MG63 (cell line): ENCODE measurements around the gene TGFBR3L. TPM values are rescaled to one million over a fixed set of nuclear protein-coding genes. Genes with fewer than 3 reads are reported as not detected.
"Not testable (repeated sequence)": the region's sequence is repeated elsewhere in the genome, so short reads cannot be mapped to it uniquely, and the experiment has no call there.

Experiments used
- DNase-seq: peaks from one replicate; pipeline ENCODE4 v3.0.0-alpha.2; 2020
- H3K27me3 ChIP-seq: fragments of 250-450 bp; sonication (Bioruptor Pico); 2 replicates; pipeline ENCODE4 v1.5.1; 2020; ENCODE audit warnings: mild to moderate bottlenecking, moderate library complexity
- H3K36me3 ChIP-seq: fragments of 250-450 bp; sonication (Bioruptor Pico); 2 replicates; pipeline ENCODE4 v1.5.1; 2020; ENCODE audit warnings: mild to moderate bottlenecking, moderate library complexity
- H3K4me3 ChIP-seq: fragments of 250-450 bp; sonication (Bioruptor Pico); 2 replicates; pipeline ENCODE4 v1.5.1; 2020; ENCODE audit warnings: mild to moderate bottlenecking, moderate library complexity
- H3K9me3 ChIP-seq: fragments of 250-450 bp; sonication (Bioruptor Pico); 2 replicates; pipeline ENCODE4 v1.5.1; 2020; ENCODE audit warnings: mild to moderate bottlenecking, moderate library complexity
- total RNA-seq: library from RNA; depleted of rRNA; stranded (reverse); fragments of >200 nt; shearing (Covaris generic); gene quantifications from 2 replicates; pipeline ENCODE4 v1.2.3, GENCODE V29; 2014; ENCODE audit warnings: low replicate concordance

TGFBR3L gene
- total RNA-seq, 1 experiment from 2014 or later = 0.46 TPM

DNA sequence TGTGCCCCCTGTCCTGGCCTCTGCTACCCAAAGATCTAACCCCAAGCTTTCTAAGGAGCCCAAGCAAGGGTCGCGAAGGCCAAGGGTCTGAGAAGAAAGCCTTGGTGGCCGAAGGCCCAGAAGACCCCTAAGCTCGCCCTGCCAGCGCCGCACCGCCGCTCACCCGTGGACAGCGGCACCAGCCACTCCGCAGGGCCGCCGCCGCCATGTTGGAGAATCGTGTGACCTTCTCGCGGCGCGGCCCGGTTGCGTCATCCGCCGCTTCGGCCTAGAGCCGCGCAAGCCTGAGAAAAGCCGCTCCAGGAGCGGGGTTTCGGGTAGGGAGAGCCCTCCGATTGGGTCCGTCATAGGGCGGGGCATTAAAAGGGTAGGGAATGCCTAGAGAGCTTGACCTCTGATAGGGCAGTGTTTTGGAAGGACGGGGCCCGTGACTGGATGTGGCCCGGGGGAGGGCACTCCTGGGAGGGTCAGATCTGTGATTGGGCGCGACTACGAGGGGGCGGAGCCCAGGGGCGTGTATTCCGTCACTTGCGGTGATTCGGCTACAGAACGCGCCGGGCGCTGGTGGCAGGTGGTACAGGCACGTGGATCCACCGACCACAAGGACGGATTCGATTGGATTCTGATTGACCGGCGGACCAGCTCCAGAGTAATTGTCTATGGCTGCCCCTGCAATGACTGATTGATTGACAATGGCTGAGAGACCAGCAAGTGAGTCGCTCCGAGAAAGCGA is 29.0 kb downstream of the TGFBR3L start, which contains the start of gene TIMM44:
Gene TIMM44 (minus strand): TSS at position 223 of the 733 bp plus-strand sequence. CDS start 15 bp downstream, at position 208.
- peaks cover 44% of the 10 kb centered on the region for H3K36me3 ChIP-seq
- peak; percentile 100 for DNase-seq
- peak within 1 kb of the TSS; percentile 98 for H3K4me3 ChIP-seq
- peaks cover 5% of the 10 kb centered on the region for H3K9me3 ChIP-seq
- H3K27me3 ChIP-seq = no peaks in the 10 kb centered on the region

GRCh38 chr19:7944177-7944761 is 29.6 kb downstream of the TGFBR3L start:
- peak overlapping the region; percentile 98 for H3K4me3 ChIP-seq
- peaks cover 38% of the 10 kb centered on the region for H3K36me3 ChIP-seq
- H3K27me3 ChIP-seq = no peaks in the 10 kb centered on the region
- H3K9me3 ChIP-seq = peaks cover 5% of the 10 kb centered on the region
- DNase-seq = peak; percentile 91

DNA sequence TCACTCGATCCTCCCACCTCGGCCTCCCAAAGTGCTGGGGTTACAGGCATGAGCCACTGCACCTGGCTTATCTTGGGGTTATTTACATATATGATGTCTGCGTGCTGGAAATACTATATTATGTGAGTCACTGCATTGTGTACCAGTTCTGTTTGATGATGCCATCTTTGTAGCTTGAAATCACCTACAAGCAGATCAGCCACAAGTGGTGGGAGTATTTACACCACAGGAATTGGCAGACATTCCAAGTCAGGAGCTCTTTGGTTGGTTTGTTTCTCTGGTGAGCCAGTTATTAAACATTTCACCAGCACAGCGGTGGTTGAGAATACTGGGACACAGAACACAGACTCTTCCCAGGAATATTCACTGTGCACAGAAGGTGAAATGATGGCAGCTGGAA is 33.3 kb downstream of the TGFBR3L start:
- no peak for DNase-seq
- peaks cover 7% of the 10 kb centered on the region for H3K36me3 ChIP-seq
- H3K9me3 ChIP-seq = peaks cover 5% of the 10 kb centered on the region
- H3K27me3 ChIP-seq = no peaks in the 10 kb centered on the region
- H3K4me3 ChIP-seq = no peak overlapping the region

DNA sequence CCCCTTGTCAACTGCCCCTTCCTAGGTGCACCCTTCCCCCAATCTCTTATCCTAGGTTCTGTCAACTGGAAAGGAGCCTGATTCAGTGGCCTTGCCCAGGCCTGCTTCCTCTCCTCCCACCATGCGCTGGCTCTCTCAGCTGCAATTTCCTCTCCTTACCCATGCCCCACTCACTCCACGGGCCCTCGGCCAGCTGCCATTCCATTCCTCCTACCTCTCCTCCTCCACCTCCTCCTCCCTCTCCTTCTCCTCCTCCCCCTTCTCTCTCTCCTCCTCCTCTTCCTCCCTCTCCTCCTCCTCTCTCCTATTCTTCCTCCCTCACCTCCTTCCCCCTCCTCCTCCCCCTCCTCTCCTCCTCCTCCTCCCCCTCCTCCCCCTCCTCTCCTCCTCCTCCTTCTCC is 38.4 kb downstream of the TGFBR3L start:
- Histone ChIP-seq H3K9me3 (peaks cover under 1% of the 10 kb centered on the region), H3K27me3 (no peaks in the 10 kb centered on the region), H3K36me3 (peaks cover 6% of the 10 kb centered on the region), H3K4me3 (no peak overlapping the region)
- peak; percentile 84 for DNase-seq

- Histone ChIP-seq H3K36me3 (peaks cover 9% of the 10 kb centered on the region), H3K9me3 (no peaks in the 10 kb centered on the region), H3K27me3 (no peaks in the 10 kb centered on the region), H3K4me3 (no peak overlapping the region)
- no peak for DNase-seq
Observed at GRCh38 chr19:7953576-7953975, 38.9 kb downstream of the TGFBR3L start.

DNA sequence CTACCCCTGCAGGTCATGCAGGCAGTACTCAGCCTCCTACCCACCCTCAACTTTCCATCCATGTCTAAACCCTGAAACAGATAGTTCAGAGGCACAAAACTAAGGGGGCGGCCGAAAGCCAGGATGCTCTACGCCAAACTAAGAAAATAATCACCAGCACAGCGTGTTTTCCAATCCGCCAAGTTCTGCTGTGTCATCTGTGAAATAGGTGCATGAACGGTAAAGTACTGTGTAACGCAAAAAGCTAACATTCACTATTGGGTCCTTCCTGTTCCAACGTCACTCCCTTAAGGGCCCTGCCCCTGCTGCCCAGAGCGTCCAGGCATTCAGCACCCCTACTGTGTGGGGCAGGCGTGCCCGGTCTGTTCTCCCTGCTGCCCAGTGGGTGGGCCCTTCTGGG is 41.1 kb downstream of the TGFBR3L start:
- peaks cover 27% of the 10 kb centered on the region for H3K36me3 ChIP-seq
- no peaks in the 10 kb centered on the region for H3K9me3 ChIP-seq
- no peak overlapping the region for H3K4me3 ChIP-seq
- DNase-seq = no peak
- H3K27me3 ChIP-seq = no peaks in the 10 kb centered on the region

DNA sequence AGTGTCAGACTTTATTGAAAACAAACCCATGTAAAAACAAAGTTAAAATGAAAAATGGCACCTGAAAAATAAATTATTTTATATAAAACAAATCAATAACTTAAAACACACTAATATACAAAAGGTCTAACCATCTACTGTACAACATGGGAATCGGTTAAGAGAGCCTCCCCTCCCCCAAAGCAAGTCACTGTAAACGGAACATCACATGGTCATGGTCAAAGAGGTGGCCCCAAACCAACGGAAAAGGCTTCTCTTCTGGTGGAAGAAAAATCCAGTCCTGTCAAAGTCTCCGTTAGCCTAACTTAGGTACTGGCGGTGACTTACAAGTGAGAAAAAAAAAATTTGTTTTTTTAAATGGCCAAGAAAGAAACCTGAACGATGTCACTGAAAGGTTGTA is 44.6 kb downstream of the TGFBR3L start:
- peaks cover 60% of the 10 kb centered on the region for H3K36me3 ChIP-seq
- no peaks in the 10 kb centered on the region for H3K27me3 ChIP-seq
- H3K4me3 ChIP-seq = no peak overlapping the region
- DNase-seq = no peak
- H3K9me3 ChIP-seq = no peaks in the 10 kb centered on the region

DNA sequence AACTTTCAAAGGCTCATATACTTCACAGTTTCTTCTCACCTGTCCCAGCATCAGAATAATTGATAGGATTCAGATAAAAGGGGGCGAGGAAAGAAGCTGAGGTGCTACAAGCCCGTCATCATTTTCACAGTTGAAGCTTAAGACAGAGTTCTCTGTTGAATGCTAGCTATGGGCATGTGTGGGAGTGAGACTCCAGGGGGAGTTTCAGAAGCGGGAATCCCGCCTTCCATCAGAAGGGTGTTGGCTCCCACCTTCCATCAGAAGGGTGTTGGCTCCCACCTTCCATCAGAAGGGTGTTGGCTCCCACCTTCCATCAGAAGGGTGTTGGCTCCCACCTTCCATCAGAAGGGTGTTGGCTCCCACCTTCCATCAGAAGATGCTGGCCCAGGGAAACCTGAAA is 46.5 kb downstream of the TGFBR3L start:
- not testable (repeated sequence) for H3K9me3 ChIP-seq, DNase-seq, H3K4me3 ChIP-seq, H3K27me3 ChIP-seq
- peaks cover 78% of the 10 kb centered on the region for H3K36me3 ChIP-seq

DNA sequence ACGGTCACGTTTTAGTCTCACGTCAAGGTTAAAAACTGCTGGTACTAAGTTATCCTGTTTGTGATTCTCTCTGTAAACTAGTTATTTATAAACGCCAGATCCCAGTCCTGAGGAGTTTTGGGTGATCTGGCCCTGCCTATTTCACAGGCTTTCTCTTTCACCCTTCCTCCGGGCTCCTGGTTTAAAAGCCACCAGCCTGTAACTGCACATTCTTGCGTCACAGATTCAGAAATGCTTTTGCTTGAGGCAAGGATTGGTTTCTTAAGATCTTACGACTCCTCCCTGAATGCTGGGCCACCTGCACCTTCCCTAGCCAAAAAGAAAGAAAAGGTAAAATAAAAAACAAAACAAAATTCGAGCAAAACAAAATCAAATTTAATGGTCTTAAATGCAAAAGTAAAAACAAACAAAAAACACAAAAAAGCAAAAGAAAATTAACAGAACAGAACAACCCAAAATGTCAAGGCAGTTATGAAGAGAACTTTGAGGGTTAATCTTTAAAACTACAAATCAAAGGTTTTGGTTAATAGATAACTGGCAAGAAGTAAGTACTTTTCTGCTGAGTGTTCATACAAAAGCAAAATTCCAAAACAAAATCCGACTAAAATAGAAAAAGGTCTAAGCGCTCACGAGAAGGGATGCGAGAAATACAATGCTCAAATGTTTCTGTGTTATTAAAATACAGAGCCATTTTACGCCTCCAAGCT is 47.4 kb downstream of the TGFBR3L start:
- DNase-seq = no peak
- no peaks in the 10 kb centered on the region for H3K9me3 ChIP-seq
- peaks cover 87% of the 10 kb centered on the region for H3K36me3 ChIP-seq
- no peak overlapping the region for H3K4me3 ChIP-seq
- H3K27me3 ChIP-seq = no peaks in the 10 kb centered on the region

DNA sequence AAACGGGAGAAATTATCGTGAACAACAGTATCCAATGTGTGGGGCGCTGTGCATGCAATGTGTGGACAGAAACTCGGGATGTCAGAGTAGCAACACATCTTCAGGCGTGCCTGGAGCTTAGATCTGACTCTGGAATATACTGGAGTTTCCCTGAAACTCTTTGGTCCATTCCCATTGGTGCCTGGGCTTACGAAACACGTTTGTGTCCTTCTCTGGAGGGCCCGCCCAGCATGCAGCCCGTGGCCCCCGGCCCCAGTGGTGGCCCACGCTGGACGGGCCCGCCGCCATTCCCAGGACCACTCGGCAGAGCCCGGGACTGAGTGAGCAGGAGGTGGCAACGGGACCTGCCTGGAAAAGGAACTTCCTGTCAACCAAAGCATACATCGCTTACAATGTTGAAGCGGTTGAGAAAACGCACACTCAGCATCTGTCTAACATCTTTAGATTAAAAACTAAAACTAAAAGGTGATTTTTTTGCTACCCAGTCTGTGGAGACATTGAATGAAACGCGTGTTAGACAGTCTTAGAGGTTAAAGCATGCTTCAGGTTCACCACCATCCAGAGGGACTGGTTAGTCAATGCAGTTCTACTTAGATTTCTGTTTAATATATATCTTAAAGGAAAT is 48.1 kb downstream of the TGFBR3L start:
- Histone ChIP-seq H3K9me3 (no peaks in the 10 kb centered on the region), H3K4me3 (no peak overlapping the region), H3K36me3 (peaks cover 91% of the 10 kb centered on the region), H3K27me3 (no peaks in the 10 kb centered on the region)
- no peak for DNase-seq

DNA sequence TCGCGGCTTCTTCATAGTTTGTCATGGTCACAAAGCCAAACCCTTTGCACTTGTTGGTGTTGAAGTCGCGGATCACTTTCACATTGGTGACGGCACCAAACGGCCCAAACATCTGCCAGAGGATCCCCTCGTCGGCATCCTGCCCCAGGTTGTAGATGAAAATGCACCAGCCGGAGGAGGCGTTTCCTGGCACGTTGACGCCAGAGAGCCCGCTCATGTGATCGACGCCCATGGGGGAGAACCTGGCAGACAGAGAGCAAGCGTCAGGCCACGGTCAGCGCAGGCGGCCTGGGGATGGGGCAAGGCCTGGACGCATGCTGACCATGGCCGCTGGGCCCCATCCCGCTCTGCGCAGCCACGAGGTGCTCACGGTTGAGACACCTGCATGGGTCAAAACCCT is 48.9 kb downstream of the TGFBR3L start:
- Histone ChIP-seq H3K36me3 (peaks cover 92% of the 10 kb centered on the region), H3K4me3 (no peak overlapping the region), H3K27me3 (no peaks in the 10 kb centered on the region), H3K9me3 (no peaks in the 10 kb centered on the region)
- no peak for DNase-seq

GRCh38 chr19:7965259-7965841 is 50.7 kb downstream of the TGFBR3L start:
- no peak for DNase-seq
- no peak overlapping the region for H3K4me3 ChIP-seq
- H3K27me3 ChIP-seq = no peaks in the 10 kb centered on the region
- H3K9me3 ChIP-seq = no peaks in the 10 kb centered on the region
- peaks cover 96% of the 10 kb centered on the region for H3K36me3 ChIP-seq

DNA sequence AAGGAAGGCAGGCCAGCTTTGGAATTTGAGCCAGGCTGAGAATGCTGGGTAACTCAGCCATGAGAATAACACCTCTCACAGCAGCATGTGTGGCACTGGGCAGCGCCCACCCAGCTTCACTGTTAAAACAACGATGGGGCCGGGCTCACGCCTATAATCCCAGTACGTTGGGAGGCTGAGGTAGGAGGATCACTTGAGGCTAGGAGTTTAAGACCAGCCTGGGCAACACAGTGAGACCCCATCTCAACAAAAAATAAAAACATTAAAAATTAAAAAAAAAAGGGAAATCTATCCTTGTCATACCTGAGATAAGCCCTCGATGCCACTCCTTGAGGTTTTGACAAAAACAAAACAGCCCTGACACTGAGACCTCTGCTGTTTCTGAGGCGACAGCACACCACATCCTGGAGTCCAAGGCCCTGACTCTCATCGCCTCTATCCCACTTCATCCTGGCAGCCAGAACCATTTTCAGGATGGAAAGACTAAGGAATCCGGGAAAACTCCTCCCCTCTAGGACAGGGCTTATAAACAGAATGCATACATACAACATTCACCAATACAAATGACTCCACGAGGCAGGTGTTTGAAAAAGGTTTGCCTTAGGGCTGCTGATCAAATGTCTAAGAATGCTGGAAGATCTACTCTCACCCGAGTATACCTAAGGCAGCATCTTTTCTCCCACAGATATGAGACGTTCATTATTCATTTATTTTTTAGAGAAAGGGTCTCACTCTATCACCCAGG is 51.5 kb downstream of the TGFBR3L start:
- Histone ChIP-seq H3K9me3 (no peaks in the 10 kb centered on the region), H3K27me3 (no peaks in the 10 kb centered on the region), H3K36me3 (peaks cover 96% of the 10 kb centered on the region), H3K4me3 (no peak overlapping the region)
- DNase-seq = no peak

DNA sequence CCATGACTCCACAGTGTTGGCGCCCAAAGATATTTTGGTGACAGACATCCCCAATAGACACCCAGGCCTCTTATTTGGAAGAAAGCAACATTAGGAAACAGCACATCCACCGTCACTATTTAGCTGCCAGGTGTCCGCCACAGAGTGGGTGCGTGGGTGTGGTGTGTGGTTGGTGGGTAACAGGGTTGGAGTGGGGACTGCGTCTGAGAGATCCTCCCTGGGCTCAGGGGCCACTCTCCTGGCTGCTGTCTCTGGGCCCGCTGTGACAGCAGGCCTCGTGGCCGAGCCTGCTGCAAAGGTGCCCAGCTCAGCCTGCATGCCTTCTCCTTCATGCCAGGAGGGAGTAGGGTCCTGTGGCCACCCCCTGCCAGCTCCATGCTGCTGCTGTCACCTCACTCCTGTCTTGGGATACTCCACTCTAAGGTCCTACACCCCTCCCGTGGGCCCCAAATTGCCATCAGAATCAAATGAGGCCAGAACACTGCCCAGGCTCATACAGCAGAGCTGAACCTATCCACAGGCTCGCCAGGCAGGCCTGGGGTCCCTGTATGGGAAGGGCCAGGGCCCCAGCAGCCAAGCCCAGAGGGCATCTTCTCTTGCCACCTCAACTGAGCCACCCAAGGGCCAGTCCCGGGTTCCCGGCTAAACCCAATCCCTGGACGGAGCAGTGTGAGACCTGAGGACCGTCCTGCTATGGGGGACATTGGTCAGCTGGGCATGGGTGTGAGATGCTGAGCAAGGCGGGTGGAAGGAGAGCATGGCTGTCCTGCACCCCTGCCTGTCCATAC is 53.6 kb downstream of the TGFBR3L start:
- H3K27me3 ChIP-seq = no peaks in the 10 kb centered on the region
- DNase-seq = no peak
- H3K36me3 ChIP-seq = peaks cover 96% of the 10 kb centered on the region
- H3K4me3 ChIP-seq = no peak overlapping the region
- no peaks in the 10 kb centered on the region for H3K9me3 ChIP-seq
